HepG2 (cell line): ENCODE measurements around the gene VEGFA. TPM values are rescaled to one million over a fixed set of nuclear protein-coding genes. Genes with fewer than 3 reads are reported as not detected.

ENCODE experiments used
- FOSL2 ChIP-seq: sonication (generic); formaldehyde crosslinking; IDR thresholded peaks from 2 replicates; pipeline ENCODE4 v1.4.0; 2020; ENCODE audit warnings: missing genetic modification reagents
- FOXO1 ChIP-seq: sonication (generic); formaldehyde crosslinking; IDR thresholded peaks from 2 replicates; pipeline ENCODE4 v1.4.0; 2020; ENCODE audit warnings: missing genetic modification reagents
- HOXA5 ChIP-seq: sonication (generic); formaldehyde crosslinking; IDR thresholded peaks from 2 replicates; pipeline ENCODE4 v1.4.0; 2020; ENCODE audit warnings: missing genetic modification reagents
- NCOA2 ChIP-seq: sonication (generic); formaldehyde crosslinking; IDR thresholded peaks from 2 replicates; pipeline ENCODE4 v1.8.0; 2022; ENCODE audit warnings: inconsistent platforms
- NFKB2 ChIP-seq: sonication (generic); formaldehyde crosslinking; IDR thresholded peaks from 2 replicates; pipeline ENCODE4 v1.4.0; 2020; ENCODE audit warnings: missing genetic modification reagents, borderline replicate concordance
- PHB2 ChIP-seq: fragments of 450-650 bp; IDR thresholded peaks from 2 replicates; pipeline ENCODE4 v1.6.1; 2018; ENCODE audit not compliant: partially characterized antibody
- PITX1 ChIP-seq: sonication (generic); formaldehyde crosslinking; IDR thresholded peaks from 2 replicates; pipeline ENCODE4 v1.5.1; 2020; ENCODE audit warnings: mild to moderate bottlenecking, missing genetic modification reagents
- RNF2 ChIP-seq: fragments of 450-650 bp; conservative IDR thresholded peaks from 2 replicates; pipeline ENCODE4 v1.6.1; 2016; ENCODE audit warnings: low read depth
- SKIL ChIP-seq: sonication (generic); formaldehyde crosslinking; IDR thresholded peaks from 2 replicates; pipeline ENCODE4 v1.8.0; 2022; ENCODE audit warnings: missing genetic modification reagents, mild to moderate bottlenecking, moderate library complexity, borderline replicate concordance
- SOX13 ChIP-seq, 3 experiments: fragments of 450-650 bp in 1 of 3; sonication (generic) in 1 of 3; formaldehyde crosslinking in 1 of 3; IDR thresholded peaks in 2 of 3; conservative IDR thresholded peaks in 1 of 3; 2 replicates each; pipeline versions ENCODE4 v1.5.0 to v1.6.1; 2016 to 2020; ENCODE audit warnings: antibody characterized with exemption in 1 of 3, mild to moderate bottlenecking in 1 of 3, missing compliant biosample characterization in 1 of 3, missing genetic modification reagents in 1 of 3, moderate library complexity in 1 of 3
- SUZ12 ChIP-seq: fragments of 150-350 bp; IDR thresholded peaks from 2 replicates; pipeline ENCODE4 v1.6.1; 2014; ENCODE audit warnings: low read depth, low read length
- XRCC5 ChIP-seq: fragments of 200-400 bp; formaldehyde crosslinking; optimal IDR thresholded peaks from 2 replicates; pipeline ENCODE3; 2017; ENCODE audit warnings: mild to moderate bottlenecking, low read length
- ZFP36 ChIP-seq: fragments of 150-350 bp; IDR thresholded peaks from 2 replicates; pipeline ENCODE4 v1.6.1; 2018; ENCODE audit warnings: borderline replicate concordance, low read length, low read depth; ENCODE audit not compliant: partially characterized antibody
- ZMYM3 ChIP-seq: sonication (generic); formaldehyde crosslinking; IDR thresholded peaks from 2 replicates; pipeline ENCODE4 v1.5.1; 2020; ENCODE audit warnings: mild to moderate bottlenecking, missing genetic modification reagents
- ZNF143 ChIP-seq: sonication (generic); formaldehyde crosslinking; IDR thresholded peaks from 2 replicates; pipeline ENCODE4 v1.4.0; 2020; ENCODE audit warnings: missing genetic modification reagents
- ZNF24 ChIP-seq: fragments of 450-650 bp; IDR thresholded peaks from 2 replicates; pipeline ENCODE4 v1.6.1; 2017; ENCODE audit warnings: antibody characterized with exemption, mild to moderate bottlenecking
- ZNF264 ChIP-seq: sonication (generic); formaldehyde crosslinking; IDR thresholded peaks from 2 replicates; pipeline ENCODE4 v1.4.0; 2020; ENCODE audit warnings: missing genetic modification reagents
- ZNF317 ChIP-seq: sonication (generic); formaldehyde crosslinking; IDR thresholded peaks from 2 replicates; pipeline ENCODE4 v1.5.0; 2020; ENCODE audit warnings: mild to moderate bottlenecking, missing genetic modification reagents
- ZNF430 ChIP-seq: sonication (generic); formaldehyde crosslinking; IDR thresholded peaks from 2 replicates; pipeline ENCODE4 v1.9.0; 2021; ENCODE audit warnings: mild to moderate bottlenecking, missing genetic modification reagents
- ZNF574 ChIP-seq: sonication (generic); formaldehyde crosslinking; IDR thresholded peaks from 2 replicates; pipeline ENCODE4 v1.4.0; 2020; ENCODE audit warnings: missing genetic modification reagents
- ZNF790 ChIP-seq: sonication (generic); formaldehyde crosslinking; IDR thresholded peaks from 2 replicates; pipeline ENCODE4 v1.8.0; 2022; ENCODE audit warnings: missing genetic modification reagents, mild to moderate bottlenecking, borderline replicate concordance
- ZSCAN9 ChIP-seq: IDR thresholded peaks from 2 replicates; pipeline ENCODE4 v1.6.1; 2016; ENCODE audit warnings: borderline replicate concordance
- polyA plus RNA-seq, 8 experiments: library from polyadenylated mRNA; depleted of rRNA in 3 of 8; stranded (reverse) in 7 of 8; unstranded in 1 of 8; fragments of >200 nt; fragmentation: Illumina TruSeq in 4 of 8; extraction: Trizol in 4 of 8; gene quantifications; 2 replicates each; pipeline versions ENCODE4 v1.2.1 to v1.2.3, GENCODE V29; 2011 to 2016; ENCODE audit warnings: low read depth in 4 of 8, missing spikeins in 1 of 8, mixed read lengths in 1 of 8; ENCODE audit not compliant: insufficient read depth in 1 of 8
- total RNA-seq, 5 experiments: library from RNA; depleted of rRNA; stranded (reverse); fragments of >200 nt; fragmentation: Illumina TruSeq; extraction: Trizol; gene quantifications; 2 replicates each; pipeline ENCODE4 v1.2.3, GENCODE V29; 2016; ENCODE audit warnings: low read depth in 1 of 5
- TF ChIP-seq, protein P1 (sequence below): sonication (generic); formaldehyde crosslinking; IDR thresholded peaks from 2 replicates; pipeline ENCODE4 v1.4.0; 2020; ENCODE audit warnings: mild to moderate bottlenecking, missing genetic modification reagents

The VEGFA gene
- total and polyA plus RNA-seq, 2 of the 13 experiments (the other 11 are each of a cell fraction or from before 2014, with no cell fraction given): 68.1 to 629 TPM

- TF ChIP-seq RNF2: no peak
- TF ChIP-seq ZFP36: no peak
- TF ChIP-seq ZSCAN9: no peak
- no peak for TF ChIP-seq SUZ12
- peak; percentile 94 for TF ChIP-seq XRCC5
- no peak for TF ChIP-seq ZNF790 (CRISPR knock-in tag)
- TF ChIP-seq HOXA5: peak; percentile 41; the same call in 1 of the 2 replicates
- 0 out of 2 replicates have a peak, but pooled peaks have one; percentile 24 for TF ChIP-seq FOXO1 (CRISPR knock-in tag)
- no peak for TF ChIP-seq SKIL (CRISPR knock-in tag)
- no peak for TF ChIP-seq ZNF24
- peak; percentile 81 for TF ChIP-seq FOSL2 (CRISPR knock-in tag)
- no peak for TF ChIP-seq ZMYM3 (CRISPR knock-in tag)
- TF ChIP-seq ZNF430 (CRISPR knock-in tag): no peak
- TF ChIP-seq ZNF574 (CRISPR knock-in tag): peak; percentile 26; the same call in 1 of the 2 replicates
- TF ChIP-seq ZNF317: no peak
- TF ChIP-seq SOX13 (IDR thresholded peaks at IDR 0.05): no peak
- TF ChIP-seq SOX13 (CRISPR knock-in tag; conservative IDR thresholded peaks at IDR 0.05 in 1 of 2, IDR thresholded peaks at IDR 0.05 in 1 of 2): 0 out of 4 replicates have a peak, but pooled peaks of 1 of the 2 experiments have one; percentile 10
- TF ChIP-seq PITX1 (CRISPR knock-in tag): no peak
- TF ChIP-seq NFKB2 (CRISPR knock-in tag): no peak
- TF ChIP-seq PHB2: no peak
- TF ChIP-seq ZNF143 (CRISPR knock-in tag): no peak
- no peak for TF ChIP-seq NCOA2 (CRISPR knock-in tag)
- TF ChIP-seq ZNF264 (CRISPR knock-in tag): no peak
- TF ChIP-seq, protein P1, sequence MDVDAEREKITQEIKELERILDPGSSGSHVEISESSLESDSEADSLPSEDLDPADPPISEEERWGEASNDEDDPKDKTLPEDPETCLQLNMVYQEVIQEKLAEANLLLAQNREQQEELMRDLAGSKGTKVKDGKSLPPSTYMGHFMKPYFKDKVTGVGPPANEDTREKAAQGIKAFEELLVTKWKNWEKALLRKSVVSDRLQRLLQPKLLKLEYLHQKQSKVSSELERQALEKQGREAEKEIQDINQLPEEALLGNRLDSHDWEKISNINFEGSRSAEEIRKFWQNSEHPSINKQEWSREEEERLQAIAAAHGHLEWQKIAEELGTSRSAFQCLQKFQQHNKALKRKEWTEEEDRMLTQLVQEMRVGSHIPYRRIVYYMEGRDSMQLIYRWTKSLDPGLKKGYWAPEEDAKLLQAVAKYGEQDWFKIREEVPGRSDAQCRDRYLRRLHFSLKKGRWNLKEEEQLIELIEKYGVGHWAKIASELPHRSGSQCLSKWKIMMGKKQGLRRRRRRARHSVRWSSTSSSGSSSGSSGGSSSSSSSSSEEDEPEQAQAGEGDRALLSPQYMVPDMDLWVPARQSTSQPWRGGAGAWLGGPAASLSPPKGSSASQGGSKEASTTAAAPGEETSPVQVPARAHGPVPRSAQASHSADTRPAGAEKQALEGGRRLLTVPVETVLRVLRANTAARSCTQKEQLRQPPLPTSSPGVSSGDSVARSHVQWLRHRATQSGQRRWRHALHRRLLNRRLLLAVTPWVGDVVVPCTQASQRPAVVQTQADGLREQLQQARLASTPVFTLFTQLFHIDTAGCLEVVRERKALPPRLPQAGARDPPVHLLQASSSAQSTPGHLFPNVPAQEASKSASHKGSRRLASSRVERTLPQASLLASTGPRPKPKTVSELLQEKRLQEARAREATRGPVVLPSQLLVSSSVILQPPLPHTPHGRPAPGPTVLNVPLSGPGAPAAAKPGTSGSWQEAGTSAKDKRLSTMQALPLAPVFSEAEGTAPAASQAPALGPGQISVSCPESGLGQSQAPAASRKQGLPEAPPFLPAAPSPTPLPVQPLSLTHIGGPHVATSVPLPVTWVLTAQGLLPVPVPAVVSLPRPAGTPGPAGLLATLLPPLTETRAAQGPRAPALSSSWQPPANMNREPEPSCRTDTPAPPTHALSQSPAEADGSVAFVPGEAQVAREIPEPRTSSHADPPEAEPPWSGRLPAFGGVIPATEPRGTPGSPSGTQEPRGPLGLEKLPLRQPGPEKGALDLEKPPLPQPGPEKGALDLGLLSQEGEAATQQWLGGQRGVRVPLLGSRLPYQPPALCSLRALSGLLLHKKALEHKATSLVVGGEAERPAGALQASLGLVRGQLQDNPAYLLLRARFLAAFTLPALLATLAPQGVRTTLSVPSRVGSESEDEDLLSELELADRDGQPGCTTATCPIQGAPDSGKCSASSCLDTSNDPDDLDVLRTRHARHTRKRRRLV: no peak
Measured at GRCh38 chr6:43817192-43817591, 47.2 kb downstream of the VEGFA start (continued).
